ENCODE measurements around the gene RBM20.

RBM20 gene

GRCh38 chr10:110646417-110647135, 2.4 kb downstream of the RBM20 start:
- Histone ChIP-seq H3K9me3 (ENCODE audit: insufficient read depth, low read length) (no peaks in the 10 kb centered on the region), H3K4me1 (ENCODE audit: insufficient read depth, insufficient read length) (no peaks in the 10 kb centered on the region), H3K4me3 (ENCODE audit: insufficient read length, low read depth) (no peak overlapping the region), H3K36me3 (ENCODE audit: insufficient read depth, insufficient read length, low read length) (no peaks in the 10 kb centered on the region), H3K9ac (ENCODE audit: insufficient read length, low read depth) (no peak overlapping the region), H3K27me3 (ENCODE audit: insufficient read depth, insufficient read length) (peaks cover 50% of the 10 kb centered on the region)
- TF ChIP-seq YY1 (IDR thresholded peaks at IDR 0.05; ENCODE audit: insufficient read depth, insufficient read length) (no peak), SUZ12 (IDR thresholded peaks at IDR 0.05; ENCODE audit: extremely low read depth, insufficient read depth, insufficient read length) (no peak), ZNF274 (IDR thresholded peaks at IDR 0.05; ENCODE audit: low read depth, low read length) (no peak)
- DNase-seq (ENCODE audit: low read depth, low spot score): no peak

- no peak overlapping the region for H3K9ac ChIP-seq (ENCODE audit: insufficient read length, low read depth)
- H3K36me3 ChIP-seq (ENCODE audit: insufficient read depth, insufficient read length, low read length): no peaks in the 10 kb centered on the region
- H3K9me3 ChIP-seq (ENCODE audit: insufficient read depth, low read length): no peaks in the 10 kb centered on the region
- TF ChIP-seq SUZ12 (IDR thresholded peaks at IDR 0.05; ENCODE audit: extremely low read depth, insufficient read depth, insufficient read length) (no peak), YY1 (IDR thresholded peaks at IDR 0.05; ENCODE audit: insufficient read depth, insufficient read length) (no peak), ZNF274 (IDR thresholded peaks at IDR 0.05; ENCODE audit: low read depth, low read length) (no peak)
- DNase-seq (ENCODE audit: low read depth, low spot score): no peak
- H3K27me3 ChIP-seq (ENCODE audit: insufficient read depth, insufficient read length): peaks cover 46% of the 10 kb centered on the region
- H3K4me1 ChIP-seq (ENCODE audit: insufficient read depth, insufficient read length): no peaks in the 10 kb centered on the region
- H3K4me3 ChIP-seq (ENCODE audit: insufficient read length, low read depth): no peak overlapping the region
Measured at GRCh38 chr10:110647136-110647430, 2.9 kb downstream of the RBM20 start.

GRCh38 chr10:110648692-110649346, 4.7 kb downstream of the RBM20 start:
- DNase-seq (ENCODE audit: low read depth, low spot score): no peak
- no peaks in the 10 kb centered on the region for H3K36me3 ChIP-seq (ENCODE audit: insufficient read depth, insufficient read length, low read length)
- peaks cover 29% of the 10 kb centered on the region for H3K27me3 ChIP-seq (ENCODE audit: insufficient read depth, insufficient read length)
- no peak overlapping the region for H3K9ac ChIP-seq (ENCODE audit: insufficient read length, low read depth)
- no peak overlapping the region for H3K4me3 ChIP-seq (ENCODE audit: insufficient read length, low read depth)
- H3K4me1 ChIP-seq (ENCODE audit: insufficient read depth, insufficient read length): no peaks in the 10 kb centered on the region
- TF ChIP-seq SUZ12 (IDR thresholded peaks at IDR 0.05; ENCODE audit: extremely low read depth, insufficient read depth, insufficient read length) (no peak), YY1 (IDR thresholded peaks at IDR 0.05; ENCODE audit: insufficient read depth, insufficient read length) (no peak), ZNF274 (IDR thresholded peaks at IDR 0.05; ENCODE audit: low read depth, low read length) (no peak)
- H3K9me3 ChIP-seq (ENCODE audit: insufficient read depth, low read length): no peaks in the 10 kb centered on the region

- Histone ChIP-seq H3K9ac (ENCODE audit: insufficient read length, low read depth) (no peak overlapping the region), H3K4me3 (ENCODE audit: insufficient read length, low read depth) (no peak overlapping the region), H3K27me3 (ENCODE audit: insufficient read depth, insufficient read length) (peaks cover 21% of the 10 kb centered on the region), H3K36me3 (ENCODE audit: insufficient read depth, insufficient read length, low read length) (no peaks in the 10 kb centered on the region), H3K9me3 (ENCODE audit: insufficient read depth, low read length) (no peaks in the 10 kb centered on the region), H3K4me1 (ENCODE audit: insufficient read depth, insufficient read length) (no peaks in the 10 kb centered on the region)
- TF ChIP-seq ZNF274 (IDR thresholded peaks at IDR 0.05; ENCODE audit: low read depth, low read length) (no peak), SUZ12 (IDR thresholded peaks at IDR 0.05; ENCODE audit: extremely low read depth, insufficient read depth, insufficient read length) (no peak), YY1 (IDR thresholded peaks at IDR 0.05; ENCODE audit: insufficient read depth, insufficient read length) (no peak)
- DNase-seq (ENCODE audit: low read depth, low spot score): no peak
Measured at GRCh38 chr10:110649347-110650264, 5.5 kb downstream of the RBM20 start.

- TF ChIP-seq ZNF274 (IDR thresholded peaks at IDR 0.05; ENCODE audit: low read depth, low read length): no peak
- TF ChIP-seq YY1 (IDR thresholded peaks at IDR 0.05; ENCODE audit: insufficient read depth, insufficient read length): no peak
- TF ChIP-seq SUZ12 (IDR thresholded peaks at IDR 0.05; ENCODE audit: extremely low read depth, insufficient read depth, insufficient read length): no peak
- Histone ChIP-seq H3K9ac (ENCODE audit: insufficient read length, low read depth) (no peak overlapping the region), H3K27me3 (ENCODE audit: insufficient read depth, insufficient read length) (peaks cover 14% of the 10 kb centered on the region), H3K4me3 (ENCODE audit: insufficient read length, low read depth) (no peak overlapping the region), H3K36me3 (ENCODE audit: insufficient read depth, insufficient read length, low read length) (no peaks in the 10 kb centered on the region), H3K9me3 (ENCODE audit: insufficient read depth, low read length) (no peaks in the 10 kb centered on the region), H3K4me1 (ENCODE audit: insufficient read depth, insufficient read length) (no peaks in the 10 kb centered on the region)
- DNase-seq (ENCODE audit: low read depth, low spot score): no peak
Measured at GRCh38 chr10:110650265-110650668, 6.1 kb downstream of the RBM20 start.

GRCh38 chr10:110651044-110651958, 7.2 kb downstream of the RBM20 start:
- no peaks in the 10 kb centered on the region for H3K9me3 ChIP-seq (ENCODE audit: insufficient read depth, low read length)
- no peak overlapping the region for H3K4me3 ChIP-seq (ENCODE audit: insufficient read length, low read depth)
- TF ChIP-seq ZNF274 (IDR thresholded peaks at IDR 0.05; ENCODE audit: low read depth, low read length): no peak
- no peak for TF ChIP-seq YY1 (IDR thresholded peaks at IDR 0.05; ENCODE audit: insufficient read depth, insufficient read length)
- no peak for TF ChIP-seq SUZ12 (IDR thresholded peaks at IDR 0.05; ENCODE audit: extremely low read depth, insufficient read depth, insufficient read length)
- no peaks in the 10 kb centered on the region for H3K36me3 ChIP-seq (ENCODE audit: insufficient read depth, insufficient read length, low read length)
- no peak for DNase-seq (ENCODE audit: low read depth, low spot score)
- peaks cover 4% of the 10 kb centered on the region for H3K27me3 ChIP-seq (ENCODE audit: insufficient read depth, insufficient read length)
- no peaks in the 10 kb centered on the region for H3K4me1 ChIP-seq (ENCODE audit: insufficient read depth, insufficient read length)
- H3K9ac ChIP-seq (ENCODE audit: insufficient read length, low read depth): no peak overlapping the region

Data from NT2/D1 (cell line).